Upper lobe of left lung (tissue), 6 donors: Measurements from ENCODE around the gene ST14. TPM values are rescaled to one million over a fixed set of nuclear protein-coding genes. Genes with fewer than 3 reads are reported as not detected.

Experiments
- ATAC-seq, 2 donors: fragments of 200-7000 bp; cut with Tn5 transposase; one replicate each; pipeline ENCODE4 v1.9.1; 2022; ENCODE audit warnings: mild to moderate bottlenecking in 2 of 2, moderate library complexity in 2 of 2; ENCODE audit not compliant: low FRiP score in 2 of 2
- DNase-seq, 2 donors: peaks; one replicate each; pipeline ENCODE4 v3.0.0-alpha.2; 2019 to 2020
- H3K27ac ChIP-seq, 4 donors: fragments of 200-600 bp; sonication (generic); one replicate each; pipeline ENCODE4 v1.5.1; 2016 to 2019
- H3K27me3 ChIP-seq, 4 donors: fragments of 200-600 bp; sonication (generic); one replicate each; pipeline ENCODE4 v1.5.1; 2017 to 2019
- H3K36me3 ChIP-seq, 4 donors: fragments of 200-600 bp; sonication (generic); one replicate each; pipeline ENCODE4 v1.5.1; 2016 to 2019
- H3K4me1 ChIP-seq, 4 donors: fragments of 200-600 bp; sonication (generic); one replicate each; pipeline ENCODE4 v1.5.1; 2018 to 2019
- H3K4me3 ChIP-seq, 4 donors: fragments of 200-600 bp; sonication (generic); one replicate each; pipeline ENCODE4 v1.5.1; 2017 to 2019; ENCODE audit warnings: mild to moderate bottlenecking in 2 of 4, moderate library complexity in 1 of 4
- H3K9me3 ChIP-seq, 4 donors: fragments of 200-600 bp; sonication (generic); one replicate each; pipeline ENCODE4 v1.5.1; 2018 to 2019
- EP300 ChIP-seq, 4 donors: sonication (generic); formaldehyde crosslinking; IDR thresholded peaks; one replicate each; pipeline ENCODE4 v1.5.1; 2017; ENCODE audit warnings: antibody characterized with exemption in 4 of 4, control low read depth in 2 of 4
- POLR2A ChIP-seq, 4 donors: fragments of 450-650 bp; IDR thresholded peaks; one replicate each; pipeline ENCODE4 v1.5.1; 2016 to 2017; ENCODE audit warnings: antibody characterized with exemption in 4 of 4, mild to moderate bottlenecking in 2 of 4
- POLR2AphosphoS5 ChIP-seq, 2 donors: sonication (generic); formaldehyde crosslinking; IDR thresholded peaks; one replicate each; pipeline ENCODE4 v1.5.1; 2017; ENCODE audit warnings: antibody characterized with exemption in 2 of 2
- WGBS, 2 donors: methylation state at CpG; one replicate each; pipeline ENCODE4 v1.1.5; 2017 to 2018; 5-methylcytosine and 5-hydroxymethylcytosine counted together
- total RNA-seq, 6 donors: library from RNA; depleted of rRNA in 4 of 6; stranded (reverse); fragments of >200 nt in 4 of 6; gene quantifications; one replicate each; pipeline versions ENCODE4 v1.1.0 to v1.2.1, GENCODE V29; 2016 to 2021
- TF ChIP-seq, protein P1 (sequence below), 6 experiments: fragments of 450-650 bp in 4 of 6; fragments of 200-600 bp in 2 of 6; sonication (generic) in 2 of 6; IDR thresholded peaks; one replicate each; pipeline ENCODE4 v1.5.1; 2016 to 2019; ENCODE audit warnings: antibody characterized with exemption in 6 of 6
- donor health status: DM: no; HTN: no; CAD: no; lungs with moderate emphysema.
- donor health status: DM: no; HTN: yes; CAD: no; lungs with severe emphysema.

The ST14 gene
- total RNA-seq, 6 donors from 2014 or later: 49.2 to 105 (median 72.1) TPM

DNA sequence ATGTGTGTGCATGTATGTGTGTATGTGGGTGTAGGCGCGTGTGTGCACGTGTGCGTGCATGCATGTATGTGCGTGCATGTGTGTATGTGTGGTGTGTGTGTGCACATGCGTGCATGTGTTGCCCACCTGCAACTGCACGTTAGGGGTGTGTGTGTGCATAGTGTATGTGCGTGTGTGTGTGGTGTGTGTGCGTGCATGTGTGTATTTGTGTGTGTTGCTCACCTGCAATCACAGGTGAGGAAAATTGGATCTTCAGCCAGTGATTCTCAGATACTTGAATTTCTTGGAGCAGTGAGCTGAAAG lies 54.3 kb downstream of the ST14 start:
- Histone ChIP-seq H3K27me3 (no peaks in the 10 kb centered on the region), H3K4me3 (no peak overlapping the region), H3K4me1 (peaks cover 7 to 9% (median 7%) of the 10 kb centered on the region in 4 donors), H3K36me3 (peaks cover 0 to 6% (median 2%) of the 10 kb centered on the region in 4 donors), H3K27ac (no peak overlapping the region), H3K9me3 (no peaks in the 10 kb centered on the region)
- 94 to 96% methylated on average over 9 of the region's 9 CpGs for WGBS, 2 donors
- ATAC-seq (no peak), DNase-seq (peak in 1 of 2 donors; percentile 11)
- TF ChIP-seq POLR2A (IDR thresholded peaks at IDR 0.05) (no peak), EP300 (IDR thresholded peaks at IDR 0.05) (no peak), POLR2AphosphoS5 (IDR thresholded peaks at IDR 0.05) (no peak)
- TF ChIP-seq, protein P1, sequence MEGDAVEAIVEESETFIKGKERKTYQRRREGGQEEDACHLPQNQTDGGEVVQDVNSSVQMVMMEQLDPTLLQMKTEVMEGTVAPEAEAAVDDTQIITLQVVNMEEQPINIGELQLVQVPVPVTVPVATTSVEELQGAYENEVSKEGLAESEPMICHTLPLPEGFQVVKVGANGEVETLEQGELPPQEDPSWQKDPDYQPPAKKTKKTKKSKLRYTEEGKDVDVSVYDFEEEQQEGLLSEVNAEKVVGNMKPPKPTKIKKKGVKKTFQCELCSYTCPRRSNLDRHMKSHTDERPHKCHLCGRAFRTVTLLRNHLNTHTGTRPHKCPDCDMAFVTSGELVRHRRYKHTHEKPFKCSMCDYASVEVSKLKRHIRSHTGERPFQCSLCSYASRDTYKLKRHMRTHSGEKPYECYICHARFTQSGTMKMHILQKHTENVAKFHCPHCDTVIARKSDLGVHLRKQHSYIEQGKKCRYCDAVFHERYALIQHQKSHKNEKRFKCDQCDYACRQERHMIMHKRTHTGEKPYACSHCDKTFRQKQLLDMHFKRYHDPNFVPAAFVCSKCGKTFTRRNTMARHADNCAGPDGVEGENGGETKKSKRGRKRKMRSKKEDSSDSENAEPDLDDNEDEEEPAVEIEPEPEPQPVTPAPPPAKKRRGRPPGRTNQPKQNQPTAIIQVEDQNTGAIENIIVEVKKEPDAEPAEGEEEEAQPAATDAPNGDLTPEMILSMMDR (IDR thresholded peaks at IDR 0.05): no peak

DNA sequence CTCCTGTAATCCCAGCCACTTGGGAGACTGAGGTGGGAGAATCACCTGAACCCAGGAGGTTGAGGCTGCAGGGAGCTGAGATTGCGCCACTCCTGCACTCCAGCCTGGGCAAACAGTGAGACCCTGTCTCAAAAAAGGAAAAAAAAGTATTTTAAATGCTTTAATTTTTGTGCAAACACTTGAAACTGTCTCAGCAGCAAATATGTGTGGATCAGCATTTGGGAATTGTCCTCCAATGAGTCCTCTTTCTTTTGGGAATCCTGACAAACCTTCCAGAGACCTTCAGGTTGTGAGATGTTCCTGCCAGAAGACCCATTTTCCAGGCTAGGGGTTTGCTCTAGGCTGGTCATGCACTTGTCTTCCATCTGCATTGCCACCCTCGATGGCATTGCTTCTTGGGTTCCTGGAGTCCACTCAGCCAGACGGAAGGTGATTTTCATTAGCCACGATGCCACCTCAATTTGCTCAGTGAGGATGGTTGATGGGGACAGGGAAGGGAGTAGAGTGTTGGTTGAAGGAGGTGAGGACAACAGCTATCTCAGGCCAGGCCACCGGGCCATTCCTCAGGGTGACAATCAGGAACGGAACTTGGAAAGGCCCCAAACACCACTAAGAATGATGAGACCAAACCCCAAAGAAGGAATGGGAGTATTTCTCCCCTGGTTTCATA lies 55.4 kb downstream of the ST14 start:
- 81 to 83% methylated on average over 6 of the region's 6 CpGs for whole genome bisulfite sequencing, 2 donors
- peaks cover 7 to 9% (median 7%) of the 10 kb centered on the region in 4 donors for H3K4me1 ChIP-seq

DNA sequence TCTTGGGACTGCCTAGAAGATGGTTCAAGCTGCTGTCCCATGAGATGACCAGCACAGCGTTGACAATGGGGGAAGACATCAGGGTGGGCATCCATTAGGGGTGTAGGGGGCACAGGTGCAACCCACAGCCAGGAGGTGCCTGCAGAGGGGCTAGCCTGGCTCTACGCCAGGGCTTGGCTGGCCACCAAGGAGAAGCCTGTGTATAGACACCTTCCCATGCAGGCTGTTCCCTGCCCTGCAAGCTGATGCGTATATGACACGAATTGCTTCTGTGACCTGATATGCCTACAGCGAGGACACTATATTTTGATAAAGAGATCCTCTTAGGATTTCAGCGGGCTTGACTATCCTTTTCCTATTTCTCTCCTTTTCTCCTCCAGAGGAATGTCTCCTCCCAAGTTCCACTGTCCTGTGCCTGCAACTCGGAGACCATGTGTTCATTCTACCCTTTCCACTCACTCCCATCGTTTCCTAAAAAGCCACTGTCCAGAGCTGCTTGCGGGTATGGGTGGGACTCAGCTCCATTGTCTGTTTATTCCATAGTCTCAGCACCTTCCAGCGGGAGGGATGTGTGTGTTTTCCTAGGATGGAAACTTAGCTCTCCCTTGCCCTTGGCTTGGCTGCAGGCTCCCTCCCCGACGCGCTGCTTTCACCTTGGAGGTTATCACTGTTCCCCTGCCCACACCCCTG lies 56.1 kb downstream of the ST14 start:
- TF ChIP-seq POLR2AphosphoS5 (IDR thresholded peaks at IDR 0.05) (no peak), EP300 (IDR thresholded peaks at IDR 0.05) (no peak), POLR2A (IDR thresholded peaks at IDR 0.05) (no peak)
- TF ChIP-seq, protein P1 (IDR thresholded peaks at IDR 0.05): no peak
- ATAC-seq: no peak
- Histone ChIP-seq H3K4me3 (no peak overlapping the region), H3K9me3 (no peaks in the 10 kb centered on the region), H3K4me1 (peaks cover 7 to 9% (median 7%) of the 10 kb centered on the region in 4 donors), H3K36me3 (no peaks in the 10 kb centered on the region), H3K27ac (no peak overlapping the region), H3K27me3 (no peaks in the 10 kb centered on the region)
- DNase-seq: no peak
- WGBS, 2 donors: 63 to 77% methylated on average over 12 to 13 of the region's 13 CpGs

More for the DNA sequence above, 55.4 kb downstream of the ST14 start:
- DNase-seq (peak in 1 of 2 donors; percentile 15), ATAC-seq (no peak)
- TF ChIP-seq POLR2AphosphoS5 (IDR thresholded peaks at IDR 0.05) (no peak), POLR2A (IDR thresholded peaks at IDR 0.05) (no peak), EP300 (IDR thresholded peaks at IDR 0.05) (no peak)
- TF ChIP-seq, protein P1 (IDR thresholded peaks at IDR 0.05): no peak
- no peaks in the 10 kb centered on the region for H3K27me3 ChIP-seq
- no peak overlapping the region for H3K27ac ChIP-seq
- H3K9me3 ChIP-seq: no peaks in the 10 kb centered on the region
- no peak overlapping the region for H3K4me3 ChIP-seq
- H3K36me3 ChIP-seq: no peaks in the 10 kb centered on the region

DNA sequence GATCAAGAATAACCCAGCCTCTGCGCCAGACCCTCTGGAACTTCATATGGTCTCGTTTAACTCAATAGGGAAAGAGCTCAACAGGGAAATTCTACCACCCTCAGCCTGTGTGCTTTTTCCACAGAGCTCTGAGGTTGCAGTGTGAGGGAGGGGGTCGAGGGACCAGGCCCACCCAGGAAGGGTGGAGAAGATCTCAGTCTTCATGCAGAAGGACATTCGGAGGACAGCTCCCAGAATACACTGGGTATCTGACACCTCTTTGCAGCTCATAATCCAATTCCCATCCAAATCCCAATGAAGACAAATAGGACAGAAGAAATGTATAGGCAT lies 56.6 kb downstream of the ST14 start:
- no peak for DNase-seq
- TF ChIP-seq POLR2AphosphoS5 (IDR thresholded peaks at IDR 0.05) (no peak), EP300 (IDR thresholded peaks at IDR 0.05) (no peak), POLR2A (IDR thresholded peaks at IDR 0.05) (no peak)
- TF ChIP-seq, protein P1 (IDR thresholded peaks at IDR 0.05): no peak
- WGBS, 2 donors: 68 to 75% methylated on average over 4 of the region's 4 CpGs
- H3K4me1 ChIP-seq: peaks cover 7 to 9% (median 7%) of the 10 kb centered on the region in 4 donors
- H3K4me3 ChIP-seq: no peak overlapping the region
- ATAC-seq: no peak
- no peak overlapping the region for H3K27ac ChIP-seq
- no peaks in the 10 kb centered on the region for H3K36me3 ChIP-seq
- no peaks in the 10 kb centered on the region for H3K27me3 ChIP-seq
- no peaks in the 10 kb centered on the region for H3K9me3 ChIP-seq
